K562 (cell line): ENCODE data around the gene SEC11A. TPM values are rescaled to one million over a fixed set of nuclear protein-coding genes. Genes with fewer than 3 reads are reported as not detected.

ENCODE experiments used
- ATF6 ChIP-seq: sonication (generic); formaldehyde crosslinking; IDR thresholded peaks from 2 replicates; pipeline ENCODE4 v1.4.0; 2020; ENCODE audit warnings: mild to moderate bottlenecking, missing genetic modification reagents
- CHCHD3 ChIP-seq: fragments of 250-450 bp; sonication (Bioruptor Pico); IDR thresholded peaks from 2 replicates; pipeline ENCODE4 v2.1.2; 2022; ENCODE audit warnings: mild to moderate bottlenecking
- CREBBP ChIP-seq: IDR thresholded peaks from one replicate; pipeline ENCODE4 v1.6.1; 2012; ENCODE audit warnings: low read depth, mild to moderate bottlenecking, control low read depth, inconsistent platforms, low read length
- CXXC5 ChIP-seq: fragments of 250-450 bp; sonication (Bioruptor Pico); IDR thresholded peaks from 2 replicates; pipeline ENCODE4 v1.8.0; 2022; ENCODE audit warnings: inconsistent platforms, mild to moderate bottlenecking, moderate library complexity
- EP300 ChIP-seq: IDR thresholded peaks from 2 replicates; pipeline ENCODE4 v1.6.1; 2012; ENCODE audit warnings: low read length, improper control_type of control experiment
- GATAD2A ChIP-seq: fragments of 450-650 bp; IDR thresholded peaks from 2 replicates; pipeline ENCODE4 v1.6.1; 2017
- HES1 ChIP-seq: fragments of 450-650 bp; IDR thresholded peaks from 2 replicates; pipeline ENCODE4 v1.6.1; 2016; ENCODE audit warnings: low read depth, mild to moderate bottlenecking, moderate library complexity
- HLTF ChIP-seq: fragments of 450-650 bp; IDR thresholded peaks from 2 replicates; pipeline ENCODE4 v1.6.1; 2016
- NR2C1 ChIP-seq, 2 experiments: fragments of 450-650 bp; IDR thresholded peaks; 2 replicates each; pipeline ENCODE4 v1.6.1; 2017; ENCODE audit warnings: mild to moderate bottlenecking in 2 of 2, antibody characterized with exemption in 1 of 2, inconsistent platforms in 1 of 2, missing compliant biosample characterization in 1 of 2, missing genetic modification characterization in 1 of 2
- POLR2H ChIP-seq: IDR thresholded peaks from 2 replicates; pipeline ENCODE4 v1.6.1; 2016; ENCODE audit warnings: missing genetic modification characterization, low read depth, mild to moderate bottlenecking, control low read depth, missing compliant biosample characterization, moderate library complexity
- POLR3G ChIP-seq: IDR thresholded peaks from 2 replicates; pipeline ENCODE4 v1.6.1; 2011; ENCODE audit not compliant: insufficient read length, insufficient replicate concordance; ENCODE audit errors: extremely low read depth
- SMC3 ChIP-seq: conservative IDR thresholded peaks from 2 replicates; pipeline ENCODE4 v1.6.1; 2011; ENCODE audit warnings: low read depth, low read length, improper control_type of control experiment; ENCODE audit not compliant: insufficient read depth
- SNIP1 ChIP-seq: fragments of 450-650 bp; IDR thresholded peaks from 2 replicates; pipeline ENCODE4 v1.7.1; 2017; ENCODE audit warnings: low read depth, mild to moderate bottlenecking
- TAL1 ChIP-seq: fragments of 450-650 bp; IDR thresholded peaks from 2 replicates; pipeline ENCODE4 v1.6.1; 2016; ENCODE audit warnings: mild to moderate bottlenecking
- TOE1 ChIP-seq, 2 experiments: fragments of 450-650 bp in 1 of 2; sonication (generic) in 1 of 2; formaldehyde crosslinking in 1 of 2; IDR thresholded peaks; 2 replicates each; pipeline versions ENCODE4 v1.7.1 to v1.8.0; 2016 to 2022; ENCODE audit warnings: borderline replicate concordance in 2 of 2, mild to moderate bottlenecking in 2 of 2, antibody characterized with exemption in 1 of 2, inconsistent platforms in 1 of 2, low read depth in 1 of 2, missing genetic modification reagents in 1 of 2, moderate library complexity in 1 of 2
- ZFP91 ChIP-seq: sonication (generic); formaldehyde crosslinking; IDR thresholded peaks from 2 replicates; pipeline ENCODE4 v1.8.0; 2022; ENCODE audit warnings: mild to moderate bottlenecking, missing genetic modification reagents
- ZNF75A ChIP-seq: fragments of 450-650 bp; formaldehyde crosslinking; IDR thresholded peaks from 2 replicates; pipeline ENCODE4 v1.4.0; 2020; ENCODE audit warnings: mild to moderate bottlenecking
- polyA plus RNA-seq, 8 experiments: library from polyadenylated mRNA; depleted of rRNA in 4 of 8; stranded (reverse) in 5 of 8; unstranded in 3 of 8; fragments of >200 nt; fragmentation: Nextera tagmentation in 2 of 8; fragmentation: Illumina TruSeq in 1 of 8; extraction: Ambion mirVana in 2 of 8; extraction: Trizol in 1 of 8; gene quantifications; 2 replicates each; pipeline versions ENCODE4 v1.2.1 to v1.2.3, GENCODE V29; 2011 to 2014; ENCODE audit warnings: inconsistent platforms in 1 of 8, missing spikeins in 1 of 8
- total RNA-seq, 7 experiments: library from RNA; depleted of rRNA in 6 of 7; stranded (reverse); fragments of >200 nt in 6 of 7; fragmentation: Illumina TruSeq in 2 of 7; extraction: Trizol in 2 of 7; gene quantifications; 2 replicates each; pipeline versions ENCODE4 v1.2.1 to v1.2.3, GENCODE V29; 2011 to 2021; ENCODE audit warnings: low replicate concordance in 1 of 7
- TF ChIP-seq, protein P1 (sequence below): fragments of 250-450 bp; sonication (Bioruptor Pico); IDR thresholded peaks from 2 replicates; pipeline ENCODE4 v1.5.1; 2021; ENCODE audit warnings: mild to moderate bottlenecking

The SEC11A gene
- total and polyA plus RNA-seq, 9 of the 15 experiments (the other 6 are each of a cell fraction or from before 2014, with no cell fraction given) = 175 to 310 (median 229) TPM

- no peak for TF ChIP-seq ATF6 (CRISPR knock-in tag)
- no peak for TF ChIP-seq CREBBP
- TF ChIP-seq CHCHD3 (CRISPR knock-in tag) = no peak
- TF ChIP-seq SMC3 = no peak
- no peak for TF ChIP-seq POLR2H
- no peak for TF ChIP-seq HES1
- no peak for TF ChIP-seq POLR3G
- TF ChIP-seq NR2C1 (IDR thresholded peaks at IDR 0.05) = no peak
- TF ChIP-seq NR2C1 (tag; IDR thresholded peaks at IDR 0.05) = no peak
- 0 out of 2 replicates have a peak, but pooled peaks have one; percentile 44 for TF ChIP-seq HLTF
- no peak for TF ChIP-seq ZNF75A (CRISPR knock-in tag)
- no peak for TF ChIP-seq SNIP1
- TF ChIP-seq CXXC5 (CRISPR knock-in tag) = peak; percentile 40
- peak; percentile 48; the same call in 1 of the 2 replicates for TF ChIP-seq TOE1 (IDR thresholded peaks at IDR 0.05; ENCODE audit: borderline replicate concordance)
- no peak for TF ChIP-seq TOE1 (CRISPR knock-in tag; IDR thresholded peaks at IDR 0.05; ENCODE audit: borderline replicate concordance, low read depth)
- no peak for TF ChIP-seq GATAD2A
- no peak for TF ChIP-seq EP300
- TF ChIP-seq, protein P1, sequence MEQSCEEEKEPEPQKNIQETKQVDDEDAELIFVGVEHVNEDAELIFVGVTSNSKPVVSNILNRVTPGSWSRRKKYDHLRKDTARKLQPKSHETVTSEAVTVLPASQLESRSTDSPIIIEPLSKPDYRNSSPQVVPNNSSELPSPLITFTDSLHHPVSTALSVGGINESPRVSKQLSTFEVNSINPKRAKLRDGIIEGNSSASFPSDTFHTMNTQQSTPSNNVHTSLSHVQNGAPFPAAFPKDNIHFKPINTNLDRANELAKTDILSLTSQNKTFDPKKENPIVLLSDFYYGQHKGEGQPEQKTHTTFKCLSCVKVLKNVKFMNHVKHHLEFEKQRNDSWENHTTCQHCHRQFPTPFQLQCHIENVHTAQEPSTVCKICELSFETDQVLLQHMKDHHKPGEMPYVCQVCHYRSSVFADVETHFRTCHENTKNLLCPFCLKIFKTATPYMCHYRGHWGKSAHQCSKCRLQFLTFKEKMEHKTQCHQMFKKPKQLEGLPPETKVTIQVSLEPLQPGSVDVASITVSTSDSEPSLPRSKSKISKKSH (CRISPR knock-in tag) = no peak
- TF ChIP-seq TAL1 = no peak
- TF ChIP-seq ZFP91 (CRISPR knock-in tag) = no peak
Observed at GRCh38 chr15:84747416-84748273, 31.7 kb upstream of the SEC11A start (continued).
